Measurements from ENCODE around the gene RDH12. TPM values are rescaled to one million over a fixed set of nuclear protein-coding genes. Genes with fewer than 3 reads are reported as not detected.

RDH12 gene
- polyA plus RNA-seq, 1 experiment, result not detected

DNA sequence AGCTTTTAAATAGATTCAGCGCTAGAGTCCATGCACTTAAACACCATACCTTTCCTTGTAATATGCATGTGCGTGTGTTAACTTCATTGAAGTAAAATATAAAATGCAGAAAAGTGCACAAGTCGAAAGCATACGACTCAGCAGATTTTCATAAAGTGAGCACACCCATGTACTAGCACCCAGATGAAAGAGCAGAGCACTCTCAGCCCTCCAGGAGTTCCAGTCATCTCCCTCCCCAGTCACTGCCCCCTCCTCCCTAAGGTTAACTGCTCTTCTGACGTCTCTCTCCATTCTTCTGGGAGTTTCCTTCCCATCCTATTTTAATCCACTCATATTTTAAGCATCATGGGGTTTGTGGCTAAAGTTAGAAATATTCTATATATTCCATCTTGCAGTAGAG lies 20.2 kb downstream of the RDH12 start:
- Histone ChIP-seq H3K27ac (ENCODE audit: low read depth, low read length) (no peak overlapping the region), H3K9me3 (ENCODE audit: control insufficient read depth, insufficient read depth, low read length) (peaks cover 3% of the 10 kb centered on the region; the same call in 1 of the 2 replicates), H3K4me3 (ENCODE audit: low read depth, low read length) (no peak overlapping the region), H3K27me3 (ENCODE audit: control insufficient read depth, insufficient read depth, low read length) (peaks cover 46% of the 10 kb centered on the region)
- no peak for DNase-seq (ENCODE audit: low read depth, low spot score)
- TF ChIP-seq CTCF (IDR thresholded peaks at IDR 0.05; ENCODE audit: low read depth, low read length), result no peak
- POLR2A ChIA-PET, result no interaction called here
- CTCF ChIA-PET, result interaction anchor here (2.3 kb wide), 1 partner anchor 18 kb away, joined by 15 read pairs; no protein-coding TSS in a partner anchor

- Histone ChIP-seq H3K27ac (ENCODE audit: low read depth, low read length) (no peak overlapping the region), H3K27me3 (ENCODE audit: control insufficient read depth, insufficient read depth, low read length) (peaks cover 50% of the 10 kb centered on the region), H3K9me3 (ENCODE audit: control insufficient read depth, insufficient read depth, low read length) (peaks cover 4% of the 10 kb centered on the region; the same call in 1 of the 2 replicates), H3K4me3 (ENCODE audit: low read depth, low read length) (no peak overlapping the region)
- no peak for DNase-seq (ENCODE audit: low read depth, low spot score)
- CTCF ChIA-PET, result interaction anchor here (2.3 kb wide), 1 partner anchor 18 kb away, joined by 15 read pairs; no protein-coding TSS in a partner anchor
- POLR2A ChIA-PET, result no interaction called here
- no peak for TF ChIP-seq CTCF (IDR thresholded peaks at IDR 0.05; ENCODE audit: low read depth, low read length)
Measured at GRCh38 chr14:67722293-67722692, 20.6 kb downstream of the RDH12 start.

GRCh38 chr14:67725171-67725570 lies 23.5 kb downstream of the RDH12 start:
- H3K4me3 ChIP-seq (ENCODE audit: low read depth, low read length), result no peak overlapping the region
- no peak for DNase-seq (ENCODE audit: low read depth, low spot score)
- CTCF ChIA-PET, result interaction anchor here (0.5 kb wide), 1 partner anchor 678 kb away, joined by 3 read pairs; no protein-coding TSS in a partner anchor
- H3K27ac ChIP-seq (ENCODE audit: low read depth, low read length), result no peak overlapping the region
- no peak for TF ChIP-seq CTCF (IDR thresholded peaks at IDR 0.05; ENCODE audit: low read depth, low read length)
- H3K27me3 ChIP-seq (ENCODE audit: control insufficient read depth, insufficient read depth, low read length), result peaks cover 69% of the 10 kb centered on the region
- POLR2A ChIA-PET, result no interaction called here
- peaks cover 4% of the 10 kb centered on the region for H3K9me3 ChIP-seq (ENCODE audit: control insufficient read depth, insufficient read depth, low read length)

- DNase-seq (ENCODE audit: low read depth, low spot score), result no peak
- ChIA-PET CTCF (interaction anchor here (0.6 to 1.1 kb wide), 4 partner anchors 23 to 1679 kb away, joined by 3 to 6 read pairs (median 4); no protein-coding TSS in a partner anchor), POLR2A (no interaction called here)
- Histone ChIP-seq H3K27ac (ENCODE audit: low read depth, low read length) (no peak overlapping the region), H3K27me3 (ENCODE audit: control insufficient read depth, insufficient read depth, low read length) (peaks cover 60% of the 10 kb centered on the region), H3K4me3 (ENCODE audit: low read depth, low read length) (no peak overlapping the region), H3K9me3 (ENCODE audit: control insufficient read depth, insufficient read depth, low read length) (peaks cover 4% of the 10 kb centered on the region)
- TF ChIP-seq CTCF (IDR thresholded peaks at IDR 0.05; ENCODE audit: low read depth, low read length), result no peak
Measured at GRCh38 chr14:67727361-67727760, 25.7 kb downstream of the RDH12 start.

GRCh38 chr14:67728258-67728657 lies 26.6 kb downstream of the RDH12 start:
- no peak for TF ChIP-seq CTCF (IDR thresholded peaks at IDR 0.05; ENCODE audit: low read depth, low read length)
- Histone ChIP-seq H3K9me3 (ENCODE audit: control insufficient read depth, insufficient read depth, low read length) (peaks cover 4% of the 10 kb centered on the region), H3K27ac (ENCODE audit: low read depth, low read length) (no peak overlapping the region), H3K4me3 (ENCODE audit: low read depth, low read length) (no peak overlapping the region), H3K27me3 (ENCODE audit: control insufficient read depth, insufficient read depth, low read length) (peaks cover 52% of the 10 kb centered on the region)
- no peak for DNase-seq (ENCODE audit: low read depth, low spot score)
- CTCF ChIA-PET, result no interaction called here
- POLR2A ChIA-PET, result interaction anchor here (0.6 kb wide), 1 partner anchor 55 kb away, joined by 7 read pairs; no protein-coding TSS in a partner anchor
